ENCODE data around the gene EMP1.

EMP1 gene

GRCh38 chr12:13197526-13198143 is 1.1 kb downstream of the EMP1 start:
- TF ChIP-seq GATA1 (IDR thresholded peaks at IDR 0.05; ENCODE audit: low read depth, low read length), result no peak
- no peak for DNase-seq

DNA sequence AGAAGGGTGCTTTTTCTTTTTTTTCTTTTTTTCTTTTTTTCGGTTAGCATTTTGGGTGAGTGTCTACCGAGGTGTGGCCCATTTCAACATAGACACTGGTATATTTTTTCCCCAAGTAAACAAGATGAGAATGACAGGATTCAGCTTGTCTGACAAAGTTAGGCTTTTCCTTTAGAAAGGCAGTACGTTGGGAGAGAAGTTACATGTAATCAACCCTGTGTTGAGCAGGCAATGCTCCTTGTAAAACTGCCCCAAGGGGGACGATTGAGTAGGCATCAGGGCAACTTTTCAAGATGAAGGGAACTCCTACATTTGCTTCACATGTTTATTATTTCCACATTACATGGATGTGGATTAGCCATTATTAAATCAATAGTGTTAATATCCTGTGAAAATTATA is 1.7 kb downstream of the EMP1 start:
- no peak for DNase-seq
- no peak for TF ChIP-seq POLR2A (IDR thresholded peaks at IDR 0.05; ENCODE audit: low read length)
- no peak for TF ChIP-seq GATA1 (IDR thresholded peaks at IDR 0.05; ENCODE audit: low read depth, low read length)

DNA sequence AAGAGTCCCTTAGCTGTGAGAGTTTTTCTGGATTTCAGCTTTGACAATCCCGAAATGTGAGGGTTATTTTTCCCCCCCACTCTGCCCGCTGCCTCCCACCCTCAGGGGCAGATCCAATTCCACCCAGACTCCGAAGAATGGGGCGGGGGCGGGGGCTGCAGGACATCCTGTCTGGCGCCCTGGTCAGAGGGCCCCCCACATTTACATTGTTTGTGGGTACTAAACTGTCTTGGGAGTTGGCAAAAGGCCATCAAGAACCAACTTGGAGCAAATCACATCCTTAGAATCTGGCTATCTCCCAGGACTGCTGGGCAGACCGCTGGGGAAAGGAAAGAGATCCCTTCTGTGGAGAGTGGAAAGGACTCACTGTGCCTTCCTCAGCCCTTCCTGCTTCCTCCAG is 2.4 kb downstream of the EMP1 start:
- TF ChIP-seq POLR2A (IDR thresholded peaks at IDR 0.05; ENCODE audit: low read length) (no peak), GATA1 (IDR thresholded peaks at IDR 0.05; ENCODE audit: low read depth, low read length) (no peak)
- no peak for DNase-seq

- DNase-seq, result no peak
These were observed 3.1 kb downstream of the EMP1 start for GRCh38 chr12:13199592-13199991.

GRCh38 chr12:13200841-13201240 is 4.3 kb downstream of the EMP1 start:
- no peak for TF ChIP-seq GATA1 (IDR thresholded peaks at IDR 0.05; ENCODE audit: low read depth, low read length)
- DNase-seq, result peak in 1 of 2 experiments; percentile 11

More at GRCh38 chr12:13199592-13199991, 3.1 kb downstream of the EMP1 start:
- TF ChIP-seq POLR2A (IDR thresholded peaks at IDR 0.05; ENCODE audit: low read length) (no peak), GATA1 (IDR thresholded peaks at IDR 0.05; ENCODE audit: low read depth, low read length) (no peak)

GRCh38 chr12:13203034-13203922 is 6.8 kb downstream of the EMP1 start:
- TF ChIP-seq GATA1 (IDR thresholded peaks at IDR 0.05; ENCODE audit: low read depth, low read length) (no peak), POLR2A (IDR thresholded peaks at IDR 0.05; ENCODE audit: low read length) (no peak)
- DNase-seq, result peak; percentile 4 to 5

GRCh38 chr12:13204428-13204827 is 7.9 kb downstream of the EMP1 start:
- DNase-seq, result no peak
- TF ChIP-seq POLR2A (IDR thresholded peaks at IDR 0.05; ENCODE audit: low read length) (no peak), GATA1 (IDR thresholded peaks at IDR 0.05; ENCODE audit: low read depth, low read length) (no peak)

- TF ChIP-seq POLR2A (IDR thresholded peaks at IDR 0.05; ENCODE audit: low read length) (no peak), GATA1 (IDR thresholded peaks at IDR 0.05; ENCODE audit: low read depth, low read length) (no peak)
- DNase-seq, result no peak
These were observed 9.5 kb downstream of the EMP1 start for GRCh38 chr12:13205809-13206559.

DNA sequence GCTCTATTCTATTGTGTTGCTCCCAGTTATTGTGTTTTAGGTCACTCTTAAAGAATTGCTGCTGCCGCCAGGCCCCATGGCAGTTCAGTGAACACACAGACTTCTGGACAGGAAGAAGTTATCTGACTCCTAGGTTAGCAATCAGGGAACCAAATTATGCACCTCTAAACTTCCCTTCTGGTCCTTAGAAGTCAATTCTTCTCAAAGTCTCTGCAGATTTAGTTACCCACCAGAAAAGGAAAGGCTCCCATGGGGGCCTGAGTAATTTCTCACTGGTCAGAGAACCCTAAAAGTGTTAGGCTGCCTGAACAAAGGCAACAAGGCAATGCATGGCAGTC is 10.0 kb downstream of the EMP1 start:
- TF ChIP-seq GATA1 (IDR thresholded peaks at IDR 0.05; ENCODE audit: low read depth, low read length) (no peak), POLR2A (IDR thresholded peaks at IDR 0.05; ENCODE audit: low read length) (no peak)
- no peak for DNase-seq

GRCh38 chr12:13208533-13209435 is 12.3 kb downstream of the EMP1 start:
- TF ChIP-seq POLR2A (IDR thresholded peaks at IDR 0.05; ENCODE audit: low read length) (no peak), GATA1 (IDR thresholded peaks at IDR 0.05; ENCODE audit: low read depth, low read length) (no peak)
- DNase-seq, result peak; percentile 11 to 36

DNA sequence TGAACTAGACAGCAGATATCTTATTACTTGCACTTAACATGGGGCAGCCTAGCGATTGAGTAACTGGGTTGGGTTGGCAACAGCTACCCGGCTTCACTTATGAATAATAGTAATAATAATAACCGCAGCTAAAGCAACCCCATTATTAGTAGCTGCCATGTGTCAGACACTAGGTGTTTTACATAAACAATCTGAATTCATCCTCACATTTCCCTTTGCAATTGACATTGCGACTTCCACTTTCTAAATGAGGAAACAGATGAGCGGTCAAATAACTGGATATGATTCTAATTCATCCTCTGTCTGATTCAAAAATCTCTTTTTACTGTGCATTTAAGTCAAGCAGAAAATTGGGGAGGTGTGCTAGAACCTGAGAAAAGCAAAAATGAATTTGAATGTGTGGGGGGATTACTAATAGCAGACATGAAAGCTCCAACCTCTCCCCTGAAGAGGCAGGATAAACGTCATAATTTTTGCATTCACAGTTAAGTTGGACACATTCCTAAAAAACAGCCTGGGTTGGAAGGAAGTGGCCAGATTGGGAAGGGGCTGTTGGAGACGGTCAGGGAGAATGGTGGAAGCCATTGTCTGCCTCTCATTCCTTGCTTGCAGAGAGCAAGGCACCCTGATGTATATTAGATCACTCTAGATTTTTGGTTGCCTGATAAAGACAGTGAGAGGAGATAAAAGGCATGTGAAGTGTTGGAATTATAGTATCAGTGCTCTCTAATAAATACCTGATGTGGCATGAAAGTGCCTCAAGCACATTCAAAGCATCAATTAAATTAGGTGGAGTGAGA is 13.1 kb downstream of the EMP1 start:
- TF ChIP-seq POLR2A (IDR thresholded peaks at IDR 0.05; ENCODE audit: low read length), result no peak
- no peak for TF ChIP-seq GATA1 (IDR thresholded peaks at IDR 0.05; ENCODE audit: low read depth, low read length)
- DNase-seq, result no peak

DNA sequence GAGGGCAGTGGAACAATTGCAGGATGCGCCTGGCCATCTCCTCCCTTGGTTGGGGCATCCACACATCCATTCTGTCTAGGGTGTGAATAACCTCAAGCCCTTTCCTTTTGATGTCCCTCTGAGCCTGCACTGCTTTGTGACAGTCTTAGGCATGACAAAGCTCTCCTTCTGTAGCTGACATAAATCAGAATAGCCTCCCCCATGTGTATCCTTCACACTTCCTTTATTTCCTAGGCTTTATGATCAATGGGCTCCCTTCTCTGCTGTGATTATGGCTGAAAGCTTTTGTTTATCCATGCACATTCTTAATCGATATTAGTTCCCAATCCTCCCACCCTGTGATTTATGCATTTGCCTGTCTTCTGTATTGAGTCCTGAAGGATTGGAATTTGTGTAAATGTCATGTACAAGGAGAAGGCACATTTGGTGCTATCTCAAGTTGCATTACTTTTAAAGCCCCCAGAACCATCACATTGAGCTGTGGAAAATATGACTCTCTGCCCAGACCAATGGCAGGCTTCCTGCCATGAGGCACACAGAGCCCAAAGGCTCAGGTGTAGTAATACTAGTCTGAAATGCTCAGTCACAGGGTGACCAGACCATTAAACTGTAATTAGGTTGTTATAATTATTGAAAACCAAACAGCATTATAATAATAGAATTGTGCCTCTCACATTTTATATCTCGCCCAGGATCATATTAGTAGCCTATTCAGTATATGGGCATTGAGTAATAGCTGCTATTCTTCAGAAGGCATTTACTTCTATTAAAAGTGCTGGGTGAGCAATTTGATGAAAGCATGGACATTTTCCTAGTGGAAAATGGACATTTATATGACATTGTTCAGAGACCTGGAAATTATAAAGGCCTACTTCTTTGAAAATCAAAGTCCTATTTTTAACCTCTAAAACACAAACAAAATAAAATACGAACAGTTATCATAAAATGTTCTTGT is 14.0 kb downstream of the EMP1 start:
- TF ChIP-seq POLR2A (IDR thresholded peaks at IDR 0.05; ENCODE audit: low read length), result no peak
- no peak for TF ChIP-seq GATA1 (IDR thresholded peaks at IDR 0.05; ENCODE audit: low read depth, low read length)
- no peak for DNase-seq

Data from erythroblast (primary cell).